Testis (tissue), 2 donors: ENCODE measurements around the gene WDFY2.

Experiments used
- CTCF ChIP-seq, 3 experiments: fragments of 450-650 bp in 2 of 3; fragments of 200-600 bp in 1 of 3; sonication (generic) in 1 of 3; IDR thresholded peaks; one replicate each; pipeline ENCODE4 v1.5.1; 2016 to 2019; ENCODE audit warnings: antibody characterized with exemption in 3 of 3, mild to moderate bottlenecking in 2 of 3, moderate library complexity in 1 of 3
- POLR2A ChIP-seq: fragments of 450-650 bp; IDR thresholded peaks from one replicate; pipeline ENCODE4 v1.6.1; 2017; ENCODE audit warnings: antibody characterized with exemption, mild to moderate bottlenecking, moderate library complexity

- TF ChIP-seq CTCF (IDR thresholded peaks at IDR 0.05) (no peak), POLR2A (no peak)
Observed at GRCh38 chr13:51782026-51782710, 197.9 kb downstream of the WDFY2 start.
